ENCODE data around the gene ABCA4. TPM values are rescaled to one million over a fixed set of nuclear protein-coding genes. Genes with fewer than 3 reads are reported as not detected.

Gene ABCA4
- total and polyA plus RNA-seq, 2 donors (not counting 3 experiments of a cell fraction or from before 2014, with no cell fraction given), result 2.3 to 4.9 TPM

DNA sequence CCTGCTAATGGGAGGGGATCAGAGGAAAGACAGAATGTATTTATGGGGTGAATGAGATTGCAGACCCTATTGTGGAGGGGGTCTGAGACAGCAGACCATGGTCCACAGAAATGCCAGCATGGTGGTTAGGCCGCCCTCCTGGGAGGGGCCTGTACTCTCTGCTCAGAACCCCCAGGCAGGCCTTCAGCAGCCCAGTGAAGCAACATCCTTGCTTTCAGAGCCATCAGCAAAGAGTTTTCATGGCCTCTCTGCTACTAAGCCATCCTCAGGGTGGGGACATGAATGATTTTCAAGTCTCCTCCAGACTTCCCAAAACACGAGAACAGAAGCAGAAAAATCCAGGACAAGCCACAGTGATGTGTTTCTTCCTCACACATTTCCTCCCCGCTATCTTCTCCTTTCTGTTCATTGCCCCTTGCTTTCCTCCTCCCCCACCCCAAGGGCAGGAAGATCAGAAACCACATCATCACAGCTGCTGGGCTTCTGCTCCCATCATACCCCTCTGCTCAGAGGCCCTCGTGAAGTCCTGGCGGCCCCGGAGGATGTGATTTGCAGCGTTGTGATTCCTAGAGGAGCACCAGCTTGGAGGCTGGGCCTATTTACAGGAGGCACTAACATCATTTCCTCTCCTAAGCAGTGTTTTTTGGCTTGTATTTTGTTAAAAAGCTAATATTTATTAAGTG is 48.0 kb downstream of the ABCA4 start:
- Histone ChIP-seq H3K36me3 (ENCODE audit: control insufficient read depth in 2 of 2, extremely low read depth in 1 of 2, insufficient read depth in 2 of 2, low read length in 2 of 2) (no peaks in the 10 kb centered on the region), H3K9me1 (replicated peaks; ENCODE audit: control insufficient read depth, extremely low read depth, insufficient read depth, low read length) (no peaks in the 10 kb centered on the region), H3K9ac (replicated peaks; ENCODE audit: extremely low read depth, insufficient read depth, low read length) (no peak overlapping the region), H3K4me3 (replicated peaks in 1 of 3; ENCODE audit: insufficient read depth in 1 of 3, low read depth in 1 of 3, low read length in 3 of 3) (no peak overlapping the region), H3K27ac (ENCODE audit: insufficient read depth, low read depth, low read length) (peak overlapping the region; percentile 44), H3K4me2 (ENCODE audit: insufficient read depth, low read length) (no peak overlapping the region), H3K79me2 (ENCODE audit: control insufficient read depth, insufficient read depth, low read length) (no peaks in the 10 kb centered on the region), H3K9me3 (replicated peaks; ENCODE audit: control insufficient read depth, insufficient read depth, low read length) (no peaks in the 10 kb centered on the region), H2AFZ (ENCODE audit: low read depth, low read length) (peak overlapping the region; percentile 70), H3K4me1 (ENCODE audit: control insufficient read depth, extremely low read depth, insufficient read depth, low read length) (peaks cover 55% of the 10 kb centered on the region), H3K27me3 (ENCODE audit: control insufficient read depth in 2 of 2, insufficient read depth in 2 of 2, low read length in 2 of 2) (no peaks in the 10 kb centered on the region), H4K20me1 (replicated peaks; ENCODE audit: control insufficient read depth, extremely low read depth, insufficient read depth, low read length) (no peaks in the 10 kb centered on the region)
- ChIA-PET POLR2A (no interaction called here), CTCF (interaction anchor here (0.8 to 4.1 kb wide), 5 partner anchors 11 to 263 kb away, joined by 4 to 19 read pairs (median 5); no protein-coding TSS in a partner anchor)
- TF ChIP-seq CTCF (IDR thresholded peaks at IDR 0.05; ENCODE audit: extremely low read depth in 1 of 2, insufficient read depth in 1 of 2, low read depth in 1 of 2, low read length in 2 of 2), result no peak
- TF ChIP-seq, protein P1, sequence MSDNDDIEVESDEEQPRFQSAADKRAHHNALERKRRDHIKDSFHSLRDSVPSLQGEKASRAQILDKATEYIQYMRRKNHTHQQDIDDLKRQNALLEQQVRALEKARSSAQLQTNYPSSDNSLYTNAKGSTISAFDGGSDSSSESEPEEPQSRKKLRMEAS (IDR thresholded peaks at IDR 0.05; ENCODE audit: insufficient read depth, insufficient read length), result no peak
- TF ChIP-seq JUN (IDR thresholded peaks at IDR 0.05; ENCODE audit: borderline replicate concordance, insufficient read depth, insufficient read length, low read depth), result no peak
- no peak for TF ChIP-seq GATA2 (IDR thresholded peaks at IDR 0.05; ENCODE audit: insufficient read depth, insufficient read length, low read depth, low read length)
- TF ChIP-seq POLR2AphosphoS5 (IDR thresholded peaks at IDR 0.05; ENCODE audit: insufficient read depth, low read depth, low read length), result no peak
- no peak for TF ChIP-seq POLR2A (IDR thresholded peaks at IDR 0.05; ENCODE audit: low read depth, low read length)
- TF ChIP-seq FOS (IDR thresholded peaks at IDR 0.05; ENCODE audit: borderline replicate concordance, insufficient read depth, low read length), result no peak
- TF ChIP-seq MYC (IDR thresholded peaks at IDR 0.05; ENCODE audit: low read depth, low read length), result no peak
- TF ChIP-seq EZH2 (IDR thresholded peaks at IDR 0.05; ENCODE audit: borderline replicate concordance, low read depth, low read length, severe bottlenecking), result no peak
- peak; percentile 50 for DNase-seq (ENCODE audit: low read depth, low spot score)
- BruUV-seq (replicated peaks), result no TSS peak
- dilution Hi-C loops (cut with MboI; ENCODE audit: extremely low pct_ligation_motif_present, low sequenced_read_pairs), result no loop called here
- intact Hi-C loops (cut with micrococcal nuclease), result no loop called here
- FAIRE-seq, result peak; percentile 66

All from endothelial cell of umbilical vein (primary cell).